ENCODE data around the gene UVRAG.

- TF ChIP-seq CTCF (conservative IDR thresholded peaks at IDR 0.05; ENCODE audit: low read depth, low read length) (no peak), EZH2 (IDR thresholded peaks at IDR 0.05; ENCODE audit: low read length, unreplicated experiment) (no peak)
These were observed 40.2 kb downstream of the UVRAG start for GRCh38 chr11:75855206-75855605.

All from PC-3 (cell line).